NCI-H226 (cell line): ENCODE data around the gene MRPL17.

Source experiments
- DNase-seq: peaks from one replicate; pipeline ENCODE4 v3.0.0-alpha.2; 2015

The MRPL17 gene

GRCh38 chr11:6653656-6654055, 29.5 kb downstream of the MRPL17 start:
- DNase-seq, result no peak

- DNase-seq, result no peak
Measured at GRCh38 chr11:6653097-6653496, 30.0 kb downstream of the MRPL17 start.

- DNase-seq, result no peak
Measured at GRCh38 chr11:6652182-6652581, 31.0 kb downstream of the MRPL17 start.

- no peak for DNase-seq
Measured at GRCh38 chr11:6650980-6651379, 32.2 kb downstream of the MRPL17 start.

GRCh38 chr11:6650104-6650503, 33.0 kb downstream of the MRPL17 start:
- no peak for DNase-seq

- no peak for DNase-seq
Measured at GRCh38 chr11:6648501-6648900, 34.6 kb downstream of the MRPL17 start.

- no peak for DNase-seq
Measured at GRCh38 chr11:6647836-6648235, 35.3 kb downstream of the MRPL17 start.

- no peak for DNase-seq
Measured at GRCh38 chr11:6646918-6647679, 36.0 kb downstream of the MRPL17 start.

- no peak for DNase-seq
Measured at GRCh38 chr11:6646576-6646917, 36.6 kb downstream of the MRPL17 start.

- DNase-seq, result no peak
Measured at GRCh38 chr11:6646071-6646470, 37.1 kb downstream of the MRPL17 start.

- no peak for DNase-seq
Measured at GRCh38 chr11:6642957-6643356, 40.2 kb downstream of the MRPL17 start.

- DNase-seq, result no peak
Measured at GRCh38 chr11:6640985-6641701, 42.0 kb downstream of the MRPL17 start.

- no peak for DNase-seq
Measured at GRCh38 chr11:6640036-6640984, 42.8 kb downstream of the MRPL17 start.

- no peak for DNase-seq
Measured at GRCh38 chr11:6638429-6638828, 44.7 kb downstream of the MRPL17 start.

GRCh38 chr11:6637871-6638270, 45.3 kb downstream of the MRPL17 start:
- peak; percentile 75 for DNase-seq

GRCh38 chr11:6636480-6636879, 46.7 kb downstream of the MRPL17 start:
- DNase-seq, result no peak

- DNase-seq, result no peak
Measured at GRCh38 chr11:6635082-6635932, 47.8 kb downstream of the MRPL17 start.

GRCh38 chr11:6634534-6634933, 48.6 kb downstream of the MRPL17 start:
- no peak for DNase-seq

GRCh38 chr11:6633422-6634408, 49.4 kb downstream of the MRPL17 start:
- no peak for DNase-seq

- DNase-seq, result no peak
Measured at GRCh38 chr11:6632116-6633073, 50.7 kb downstream of the MRPL17 start.
